ENCODE results near the gene GALP.

- TF ChIP-seq, protein P1, sequence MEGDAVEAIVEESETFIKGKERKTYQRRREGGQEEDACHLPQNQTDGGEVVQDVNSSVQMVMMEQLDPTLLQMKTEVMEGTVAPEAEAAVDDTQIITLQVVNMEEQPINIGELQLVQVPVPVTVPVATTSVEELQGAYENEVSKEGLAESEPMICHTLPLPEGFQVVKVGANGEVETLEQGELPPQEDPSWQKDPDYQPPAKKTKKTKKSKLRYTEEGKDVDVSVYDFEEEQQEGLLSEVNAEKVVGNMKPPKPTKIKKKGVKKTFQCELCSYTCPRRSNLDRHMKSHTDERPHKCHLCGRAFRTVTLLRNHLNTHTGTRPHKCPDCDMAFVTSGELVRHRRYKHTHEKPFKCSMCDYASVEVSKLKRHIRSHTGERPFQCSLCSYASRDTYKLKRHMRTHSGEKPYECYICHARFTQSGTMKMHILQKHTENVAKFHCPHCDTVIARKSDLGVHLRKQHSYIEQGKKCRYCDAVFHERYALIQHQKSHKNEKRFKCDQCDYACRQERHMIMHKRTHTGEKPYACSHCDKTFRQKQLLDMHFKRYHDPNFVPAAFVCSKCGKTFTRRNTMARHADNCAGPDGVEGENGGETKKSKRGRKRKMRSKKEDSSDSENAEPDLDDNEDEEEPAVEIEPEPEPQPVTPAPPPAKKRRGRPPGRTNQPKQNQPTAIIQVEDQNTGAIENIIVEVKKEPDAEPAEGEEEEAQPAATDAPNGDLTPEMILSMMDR (tag by site-specific recombination; IDR thresholded peaks at IDR 0.05) = no peak
- no peak for TF ChIP-seq ZNF350 (tag by site-specific recombination; IDR thresholded peaks at IDR 0.05)
These were observed 1.7 kb upstream of the GALP start for GRCh38 chr19:56174086-56174485.

All from HEK293 (cell line).